HepG2 (cell line): ENCODE data around the gene CEACAM5. TPM values are rescaled to one million over a fixed set of nuclear protein-coding genes. Genes with fewer than 3 reads are reported as not detected.

Experiments used
- ATAC-seq: fragments of 200-7000 bp; cut with Tn5 transposase; 3 replicates; pipeline ENCODE4 v1.9.1; 2020; ENCODE audit warnings: mild to moderate bottlenecking, moderate library complexity
- BruUV-seq: library from RNA; stranded (reverse); fragments of 400-500 nt; replicated peaks from 2 replicates; lab custom pipeline; 2021; lab: Mats Ljungman, UMichigan
- CTCF ChIA-PET: fragments of 300-600 bp; formaldehyde crosslinking; extraction: SDS; loops from one replicate; lab custom pipeline; 2021; ENCODE audit warnings: low total read pairs, inconsistent platforms, low intra/inter-chr PET ratio; lab: Yijun Ruan, JAX
- POLR2A ChIA-PET: fragments of 350-600 bp; sonication (Branson Sonifier 250); formaldehyde crosslinking; loops from one replicate; lab custom pipeline; 2020; ENCODE audit warnings: antibody characterized with exemption, inconsistent platforms; lab: Yijun Ruan, JAX
- DNase-seq: peaks from one replicate; pipeline ENCODE4 v3.0.0-alpha.2; 2015; ENCODE audit warnings: low spot score
- FAIRE-seq: peaks from 3 replicates; lab custom pipeline; 2011; peaks lifted over from hg19 to GRCh38; lab: Jason Lieb, UNC
- H2AFZ ChIP-seq: one replicate; pipeline ENCODE4 v1.6.1; 2011; ENCODE audit warnings: low read length, inconsistent platforms
- H3K27ac ChIP-seq: fragments of 300-600 bp; 3 replicates; pipeline ENCODE4 v1.8.0; 2011; ENCODE audit warnings: mixed run types, mild to moderate bottlenecking, mixed read lengths, low read length, inconsistent platforms; ENCODE audit not compliant: insufficient read depth; ENCODE audit errors: extremely low read length
- H3K27me3 ChIP-seq, 2 experiments: fragments of 200-600 bp in 1 of 2; 2 replicates in 1 of 2; 3 replicates in 1 of 2; pipeline versions ENCODE4 v1.6.0 to v1.8.0; 2011; ENCODE audit warnings: low read length in 2 of 2, mild to moderate bottlenecking in 2 of 2, moderate library complexity in 2 of 2, inconsistent platforms in 1 of 2; ENCODE audit not compliant: insufficient read depth in 2 of 2, control insufficient read depth in 1 of 2
- H3K36me3 ChIP-seq, 2 experiments: fragments of 200-600 bp in 1 of 2; replicated peaks in 1 of 2; 2 replicates in 1 of 2; 3 replicates in 1 of 2; pipeline versions ENCODE4 v1.5.1 to v1.8.0; 2011; ENCODE audit warnings: low read length in 2 of 2, inconsistent platforms in 1 of 2; ENCODE audit not compliant: insufficient read depth in 2 of 2, control insufficient read depth in 1 of 2
- H3K4me1 ChIP-seq: 2 replicates; pipeline ENCODE4 v1.5.1; 2012; ENCODE audit warnings: low read length, inconsistent platforms; ENCODE audit not compliant: insufficient read depth
- H3K4me2 ChIP-seq: 2 replicates; pipeline ENCODE4 v1.6.0; 2011; ENCODE audit warnings: low read depth, low read length, inconsistent platforms
- H3K4me3 ChIP-seq, 3 experiments: fragments of 200-600 bp in 1 of 3; sonication (generic), shearing (Covaris generic) in 1 of 3; replicated peaks in 1 of 3; 2 replicates each; pipeline ENCODE4 v1.5.1; 2011 to 2016; ENCODE audit warnings: low read length in 3 of 3, inconsistent platforms in 2 of 3, low read depth in 2 of 3, mild to moderate bottlenecking in 2 of 3, control low read depth in 1 of 3, mixed read lengths in 1 of 3; ENCODE audit not compliant: insufficient read depth in 1 of 3
- H3K79me2 ChIP-seq: one replicate; pipeline ENCODE4 v1.6.1; 2011; ENCODE audit warnings: low read length, inconsistent platforms; ENCODE audit not compliant: insufficient read depth
- H3K9ac ChIP-seq: 2 replicates; pipeline ENCODE4 v1.6.0; 2011; ENCODE audit warnings: mild to moderate bottlenecking, low read depth, low read length, inconsistent platforms; ENCODE audit not compliant: insufficient read depth
- H3K9me3 ChIP-seq: 2 replicates; pipeline ENCODE4 v1.5.1; 2012; ENCODE audit warnings: mild to moderate bottlenecking, low read length
- H4K20me1 ChIP-seq: 2 replicates; pipeline ENCODE4 v1.6.0; 2011; ENCODE audit warnings: inconsistent platforms, mild to moderate bottlenecking, low read length, moderate library complexity; ENCODE audit not compliant: insufficient read depth
- DNMT1 ChIP-seq: sonication (generic); formaldehyde crosslinking; IDR thresholded peaks from 2 replicates; pipeline ENCODE4 v1.5.1; 2020; ENCODE audit warnings: mild to moderate bottlenecking, missing genetic modification reagents
- E2F5 ChIP-seq: sonication (generic); formaldehyde crosslinking; conservative IDR thresholded peaks from 2 replicates; pipeline ENCODE4 v1.4.0; 2020; ENCODE audit warnings: missing genetic modification reagents
- ISL2 ChIP-seq: sonication (generic); formaldehyde crosslinking; IDR thresholded peaks from 2 replicates; pipeline ENCODE4 v1.5.0; 2020; ENCODE audit warnings: missing genetic modification reagents
- MAX ChIP-seq: IDR thresholded peaks from 2 replicates; pipeline ENCODE4 v1.6.1; 2012; ENCODE audit warnings: inconsistent platforms
- MYNN ChIP-seq: sonication (generic); formaldehyde crosslinking; IDR thresholded peaks from 2 replicates; pipeline ENCODE4 v1.4.0; 2020; ENCODE audit warnings: mild to moderate bottlenecking, low read depth, missing genetic modification reagents
- PHB2 ChIP-seq: fragments of 450-650 bp; IDR thresholded peaks from 2 replicates; pipeline ENCODE4 v1.6.1; 2018; ENCODE audit not compliant: partially characterized antibody
- RXRB ChIP-seq: IDR thresholded peaks from 2 replicates; pipeline ENCODE4 v1.6.1; 2016; ENCODE audit warnings: borderline replicate concordance, missing genetic modification reagents, missing compliant biosample characterization
- SMARCC2 ChIP-seq: fragments of 450-650 bp; IDR thresholded peaks from 2 replicates; pipeline ENCODE4 v1.6.1; 2017; ENCODE audit warnings: antibody characterized with exemption, mild to moderate bottlenecking
- SRSF4 ChIP-seq: fragments of 200-400 bp; formaldehyde crosslinking; IDR thresholded peaks from one replicate; pipeline ENCODE4 v1.6.1; 2018; ENCODE audit warnings: mild to moderate bottlenecking, low read depth, low read length, moderate library complexity; ENCODE audit not compliant: poor library complexity, severe bottlenecking
- TOPORS ChIP-seq: sonication (generic); formaldehyde crosslinking; IDR thresholded peaks from 2 replicates; pipeline ENCODE4 v1.8.0; 2023; ENCODE audit warnings: mild to moderate bottlenecking, missing genetic modification reagents
- WIZ ChIP-seq: sonication (generic); formaldehyde crosslinking; IDR thresholded peaks from 2 replicates; pipeline ENCODE4 v1.5.1; 2020; ENCODE audit warnings: mild to moderate bottlenecking, missing genetic modification reagents
- ZBTB44 ChIP-seq: sonication (generic); formaldehyde crosslinking; IDR thresholded peaks from 2 replicates; pipeline ENCODE4 v1.4.0; 2020; ENCODE audit warnings: missing genetic modification reagents
- ZMYM2 ChIP-seq: sonication (generic); formaldehyde crosslinking; IDR thresholded peaks from 2 replicates; pipeline ENCODE4 v1.8.0; 2022; ENCODE audit warnings: mild to moderate bottlenecking, missing genetic modification reagents
- ZNF333 ChIP-seq: sonication (generic); formaldehyde crosslinking; IDR thresholded peaks from 2 replicates; pipeline ENCODE4 v1.4.0; 2020; ENCODE audit warnings: mild to moderate bottlenecking, missing genetic modification reagents, borderline replicate concordance
- ZNF382 ChIP-seq: sonication (generic); formaldehyde crosslinking; IDR thresholded peaks from 2 replicates; pipeline ENCODE4 v1.5.0; 2020; ENCODE audit warnings: missing genetic modification reagents, mild to moderate bottlenecking, borderline replicate concordance
- WGBS: methylation state at CpG from one replicate; pipeline ENCODE4 v1.1.6; 2017; ENCODE audit warnings: low lambda C conversion rate; 5-methylcytosine and 5-hydroxymethylcytosine counted together
- in situ Hi-C: cut with HindIII; loops from 2 replicates; pipeline ENCODE4 v1.10.0; 2017; ENCODE audit warnings: low pct_unique_long_range_greater_than_20kb; ENCODE audit not compliant: extremely low pct_ligation_motif_present
- intact Hi-C: fragments of 100-400 bp; cut with micrococcal nuclease; formaldehyde crosslinking; loops from one replicate; pipeline ENCODE4 v1.10.0; 2022; ENCODE audit not compliant: unreplicated experiment
- polyA plus RNA-seq, 8 experiments: library from polyadenylated mRNA; depleted of rRNA in 3 of 8; stranded (reverse) in 7 of 8; unstranded in 1 of 8; fragments of >200 nt; fragmentation: Illumina TruSeq in 4 of 8; extraction: Trizol in 4 of 8; gene quantifications; 2 replicates each; pipeline versions ENCODE4 v1.2.1 to v1.2.3, GENCODE V29; 2011 to 2016; ENCODE audit warnings: low read depth in 4 of 8, missing spikeins in 1 of 8, mixed read lengths in 1 of 8; ENCODE audit not compliant: insufficient read depth in 1 of 8
- total RNA-seq, 5 experiments: library from RNA; depleted of rRNA; stranded (reverse); fragments of >200 nt; fragmentation: Illumina TruSeq; extraction: Trizol; gene quantifications; 2 replicates each; pipeline ENCODE4 v1.2.3, GENCODE V29; 2016; ENCODE audit warnings: low read depth in 1 of 5

The CEACAM5 gene
- total and polyA plus RNA-seq, 2 of the 13 experiments (the other 11 are each of a cell fraction or from before 2014, with no cell fraction given), result not detected

GRCh38 chr19:41771410-41771809 lies 63.0 kb downstream of the CEACAM5 start:
- H3K9me3 ChIP-seq, result no peaks in the 10 kb centered on the region
- no peak overlapping the region for H3K27ac ChIP-seq
- no peaks in the 10 kb centered on the region for H3K79me2 ChIP-seq
- no peak overlapping the region for H3K4me3 ChIP-seq
- no peaks in the 10 kb centered on the region for H3K36me3 ChIP-seq
- in situ Hi-C loops (no loop called here), intact Hi-C loops (no loop called here)
- H3K27me3 ChIP-seq, result peaks cover 0 to 8% of the 10 kb centered on the region in 2 experiments; a peak in 2 of 5 replicates
- POLR2A ChIA-PET, result no interaction called here
- TF ChIP-seq ZBTB44 (CRISPR knock-in tag) (no peak), ZNF382 (CRISPR knock-in tag) (no peak), WIZ (CRISPR knock-in tag) (no peak), MYNN (CRISPR knock-in tag) (no peak), ISL2 (CRISPR knock-in tag) (no peak), E2F5 (CRISPR knock-in tag) (no peak), ZMYM2 (CRISPR knock-in tag) (no peak), DNMT1 (CRISPR knock-in tag) (no peak), MAX (no peak), SMARCC2 (no peak), SRSF4 (no peak), RXRB (CRISPR knock-in tag) (no peak), PHB2 (no peak), ZNF333 (CRISPR knock-in tag) (no peak), TOPORS (no peak)
- CTCF ChIA-PET, result no interaction called here
- H3K4me2 ChIP-seq, result no peak overlapping the region
- ATAC-seq, result no peak
- no peaks in the 10 kb centered on the region for H4K20me1 ChIP-seq
- WGBS, result 48% methylated on average over 2 of the region's 2 CpGs
- no TSS peak for BruUV-seq
- no peak overlapping the region for H3K9ac ChIP-seq
- FAIRE-seq, result no peak
- H2AFZ ChIP-seq, result no peak overlapping the region
- no peak for DNase-seq
- no peaks in the 10 kb centered on the region for H3K4me1 ChIP-seq
